ENCODE results near the gene DPP8.

GRCh38 chr15:65540314-65540713 lies 22.8 kb upstream of the DPP8 start:
- TF ChIP-seq POLR2A (IDR thresholded peaks at IDR 0.05), result no peak
- no peak for TF ChIP-seq CTCF (IDR thresholded peaks at IDR 0.05)
